PFSK-1 (cell line): ENCODE data around the gene LPCAT2.

Source experiments
- FOXP2 ChIP-seq: optimal IDR thresholded peaks from 2 replicates; pipeline ENCODE3; 2011; ENCODE audit warnings: borderline replicate concordance, control low read depth, inconsistent platforms; ENCODE audit not compliant: insufficient read depth; ENCODE audit errors: extremely low read length, extremely low read depth
- POLR2AphosphoS5 ChIP-seq: IDR thresholded peaks from 2 replicates; pipeline ENCODE4 v1.6.1; 2012; ENCODE audit warnings: low read depth, mild to moderate bottlenecking, control low read depth, low read length, moderate library complexity
- REST ChIP-seq, 2 experiments: IDR thresholded peaks; 2 replicates each; pipeline versions ENCODE4 v1.6.1 to v1.8.0; 2011 to 2012; ENCODE audit warnings: low read depth in 2 of 2, low read length in 2 of 2, control low read depth in 1 of 2, inconsistent platforms in 1 of 2, mild to moderate bottlenecking in 1 of 2, moderate library complexity in 1 of 2; ENCODE audit not compliant: insufficient read depth in 1 of 2
- SIN3A ChIP-seq: IDR thresholded peaks from 2 replicates; pipeline ENCODE4 v1.6.1; 2012; ENCODE audit warnings: mild to moderate bottlenecking, low read length, moderate library complexity, borderline replicate concordance; ENCODE audit not compliant: insufficient read depth
- TAF1 ChIP-seq: IDR thresholded peaks from 2 replicates; pipeline ENCODE4 v1.6.1; 2012; ENCODE audit warnings: low read length, control low read depth, borderline replicate concordance; ENCODE audit not compliant: insufficient read depth

Gene LPCAT2

GRCh38 chr16:55576384-55576783 is 67.5 kb downstream of the LPCAT2 start:
- TF ChIP-seq POLR2AphosphoS5: no peak
- TF ChIP-seq SIN3A: no peak
- TF ChIP-seq REST (IDR thresholded peaks at IDR 0.05; ENCODE audit: insufficient read depth in 1 of 2, low read depth in 2 of 2, low read length in 2 of 2): no peak
- no peak for TF ChIP-seq TAF1
- no peak for TF ChIP-seq FOXP2

- TF ChIP-seq TAF1 (no peak), REST (IDR thresholded peaks at IDR 0.05; ENCODE audit: insufficient read depth in 1 of 2, low read depth in 2 of 2, low read length in 2 of 2) (no peak), FOXP2 (no peak)
These were observed 69.0 kb downstream of the LPCAT2 start for GRCh38 chr16:55577887-55578286.

GRCh38 chr16:55585631-55586030 is 76.8 kb downstream of the LPCAT2 start:
- TF ChIP-seq POLR2AphosphoS5 (no peak), SIN3A (no peak), TAF1 (no peak), FOXP2 (no peak), REST (IDR thresholded peaks at IDR 0.05; ENCODE audit: insufficient read depth in 1 of 2, low read depth in 2 of 2, low read length in 2 of 2) (no peak)

GRCh38 chr16:55588799-55589198 is 79.9 kb downstream of the LPCAT2 start:
- no peak for TF ChIP-seq POLR2AphosphoS5

- TF ChIP-seq SIN3A: no peak
- no peak for TF ChIP-seq REST (IDR thresholded peaks at IDR 0.05; ENCODE audit: insufficient read depth in 1 of 2, low read depth in 2 of 2, low read length in 2 of 2)
- TF ChIP-seq POLR2AphosphoS5: no peak
- no peak for TF ChIP-seq TAF1
- no peak for TF ChIP-seq FOXP2
These were observed 83.4 kb downstream of the LPCAT2 start for GRCh38 chr16:55592306-55592705.
